Mesenchymal stem cell (in vitro differentiated cells and primary cell): ENCODE results near the gene NUDT8.

Source experiments
- DNase-seq: peaks from one replicate; pipeline ENCODE4 v3.0.0-alpha.2; 2013
- H2AFZ ChIP-seq: one replicate; pipeline ENCODE4 v1.6.1; 2013; ENCODE audit warnings: low read depth, mild to moderate bottlenecking, control low read depth, inconsistent platforms, low read length, moderate library complexity
- H2AK5ac ChIP-seq: 2 replicates; pipeline ENCODE4 v1.6.1; 2013; ENCODE audit warnings: low read length, moderate library complexity, mild to moderate bottlenecking, inconsistent platforms; ENCODE audit not compliant: severe bottlenecking
- H2BK120ac ChIP-seq: one replicate; pipeline ENCODE4 v1.6.1; 2013; ENCODE audit warnings: low read depth, mild to moderate bottlenecking, inconsistent platforms, low read length, moderate library complexity
- H2BK12ac ChIP-seq, 2 experiments: one replicate each; pipeline ENCODE4 v1.6.1; 2013; ENCODE audit warnings: inconsistent platforms in 2 of 2, low read length in 2 of 2, mild to moderate bottlenecking in 2 of 2, moderate library complexity in 2 of 2, control low read depth in 1 of 2
- H2BK15ac ChIP-seq: one replicate; pipeline ENCODE4 v1.6.1; 2013; ENCODE audit warnings: mild to moderate bottlenecking, low read depth, inconsistent platforms; ENCODE audit not compliant: poor library complexity, severe bottlenecking
- H2BK5ac ChIP-seq: 2 replicates; pipeline ENCODE4 v1.6.1; 2013; ENCODE audit warnings: low read depth, mild to moderate bottlenecking, low read length, control low read depth, inconsistent platforms; ENCODE audit not compliant: poor library complexity, severe bottlenecking
- H3K14ac ChIP-seq, 2 experiments: one replicate each; pipeline ENCODE4 v1.6.1; 2013; ENCODE audit warnings: inconsistent platforms in 2 of 2, low read length in 2 of 2, control low read depth in 1 of 2, mild to moderate bottlenecking in 1 of 2, moderate library complexity in 1 of 2
- H3K18ac ChIP-seq, 2 experiments: one replicate each; pipeline ENCODE4 v1.6.1; 2013; ENCODE audit warnings: inconsistent platforms in 2 of 2, low read length in 2 of 2, control low read depth in 1 of 2, low read depth in 1 of 2, mild to moderate bottlenecking in 1 of 2
- H3K23ac ChIP-seq, 2 experiments: one replicate each; pipeline ENCODE4 v1.6.1; 2013; ENCODE audit warnings: inconsistent platforms in 2 of 2, low read length in 2 of 2, mild to moderate bottlenecking in 2 of 2, moderate library complexity in 2 of 2, control low read depth in 1 of 2
- H3K27ac ChIP-seq: 2 replicates; pipeline ENCODE4 v1.5.1; 2013; ENCODE audit warnings: mild to moderate bottlenecking, moderate library complexity, low read length, control low read depth, inconsistent platforms; ENCODE audit not compliant: poor library complexity, severe bottlenecking
- H3K27me3 ChIP-seq, 2 experiments: 2 replicates each; pipeline versions ENCODE4 v1.6.1 to v1.7.0; 2013; ENCODE audit warnings: low read length in 2 of 2, mild to moderate bottlenecking in 2 of 2, moderate library complexity in 2 of 2, control low read depth in 1 of 2, inconsistent platforms in 1 of 2; ENCODE audit not compliant: control insufficient read depth in 1 of 2, insufficient read depth in 1 of 2
- H3K36me3 ChIP-seq, 2 experiments: 2 replicates each; pipeline versions ENCODE4 v1.6.1 to v1.7.0; 2013; ENCODE audit warnings: low read length in 2 of 2, control low read depth in 1 of 2, inconsistent platforms in 1 of 2, low read depth in 1 of 2, mild to moderate bottlenecking in 1 of 2; ENCODE audit not compliant: insufficient read depth in 2 of 2, control insufficient read depth in 1 of 2
- H3K4ac ChIP-seq, 2 experiments: one replicate each; pipeline ENCODE4 v1.6.1; 2013; ENCODE audit warnings: inconsistent platforms in 2 of 2, low read length in 2 of 2, mild to moderate bottlenecking in 2 of 2, moderate library complexity in 2 of 2, control low read depth in 1 of 2, low read depth in 1 of 2
- H3K4me1 ChIP-seq: 2 replicates; pipeline ENCODE4 v1.6.1; 2013; ENCODE audit warnings: low read depth, low read length, control low read depth; ENCODE audit not compliant: control insufficient read depth, insufficient read depth
- H3K4me2 ChIP-seq: 2 replicates; pipeline ENCODE4 v1.6.1; 2013; ENCODE audit warnings: low read length, mild to moderate bottlenecking, inconsistent platforms; ENCODE audit not compliant: poor library complexity, severe bottlenecking
- H3K4me3 ChIP-seq, 2 experiments: 2 replicates each; pipeline versions ENCODE4 v1.5.1 to v1.7.0; 2013; ENCODE audit warnings: low read length in 2 of 2, mild to moderate bottlenecking in 2 of 2, control low read depth in 1 of 2, low read depth in 1 of 2; ENCODE audit not compliant: insufficient read depth in 1 of 2
- H3K79me1 ChIP-seq: replicated peaks from 2 replicates; pipeline ENCODE4 v1.6.1; 2013; ENCODE audit warnings: mild to moderate bottlenecking, control low read depth, low read length, inconsistent platforms; ENCODE audit not compliant: poor library complexity, severe bottlenecking
- H3K9ac ChIP-seq: 2 replicates; pipeline ENCODE4 v1.7.0; 2013; ENCODE audit warnings: mild to moderate bottlenecking, low read length, moderate library complexity
- H3K9me3 ChIP-seq: 2 replicates; pipeline ENCODE4 v1.7.0; 2013; ENCODE audit warnings: mild to moderate bottlenecking, low read length; ENCODE audit not compliant: control insufficient read depth
- H4K8ac ChIP-seq: one replicate; pipeline ENCODE4 v1.6.1; 2013; ENCODE audit warnings: inconsistent platforms, mild to moderate bottlenecking, low read length, moderate library complexity
- H4K91ac ChIP-seq: one replicate; pipeline ENCODE4 v1.6.1; 2013; ENCODE audit warnings: mild to moderate bottlenecking, low read length, inconsistent platforms
- WGBS: methylation state at CpG from one replicate; pipeline ENCODE4 v1.1.7; 2013; ENCODE audit warnings: mixed read lengths; 5-methylcytosine and 5-hydroxymethylcytosine counted together

Gene NUDT8

GRCh38 chr11:67632982-67633755 is 3.4 kb upstream of the NUDT8 start:
- no peak overlapping the region for H3K23ac ChIP-seq
- H3K27ac ChIP-seq: no peak overlapping the region
- H2BK15ac ChIP-seq: no peak overlapping the region
- peaks cover 0 to 3% of the 10 kb centered on the region in 2 experiments for H3K36me3 ChIP-seq
- H3K18ac ChIP-seq: no peak overlapping the region
- no peaks in the 10 kb centered on the region for H3K79me1 ChIP-seq
- WGBS: 86% methylated on average over 30 of the region's 30 CpGs
- H4K8ac ChIP-seq: no peak overlapping the region
- no peak for DNase-seq
- no peaks in the 10 kb centered on the region for H3K9me3 ChIP-seq
- H3K27me3 ChIP-seq: peaks cover 5 to 23% of the 10 kb centered on the region in 2 experiments
- H2AFZ ChIP-seq: no peak overlapping the region
- no peak overlapping the region for H2BK120ac ChIP-seq
- peaks cover 21% of the 10 kb centered on the region for H3K4me1 ChIP-seq
- no peak overlapping the region for H2BK5ac ChIP-seq
- H2AK5ac ChIP-seq: no peak overlapping the region
- no peak overlapping the region for H3K4ac ChIP-seq
- no peak overlapping the region for H3K4me3 ChIP-seq
- no peak overlapping the region for H4K91ac ChIP-seq
- no peak overlapping the region for H3K9ac ChIP-seq
- H2BK12ac ChIP-seq: no peak overlapping the region
- no peak overlapping the region for H3K14ac ChIP-seq
- no peak overlapping the region for H3K4me2 ChIP-seq

- no peak overlapping the region for H2BK15ac ChIP-seq
- no peak overlapping the region for H2BK120ac ChIP-seq
- peaks cover 5 to 23% of the 10 kb centered on the region in 2 experiments for H3K27me3 ChIP-seq
- peaks cover 0 to 11% of the 10 kb centered on the region in 2 experiments for H3K36me3 ChIP-seq
- WGBS: 87% methylated on average over 12 of the region's 12 CpGs
- H3K79me1 ChIP-seq: no peaks in the 10 kb centered on the region
- no peak overlapping the region for H3K4me3 ChIP-seq
- no peak for DNase-seq
- no peak overlapping the region for H2AFZ ChIP-seq
- no peak overlapping the region for H3K18ac ChIP-seq
- no peak overlapping the region for H3K4ac ChIP-seq
- H3K4me1 ChIP-seq: peaks cover 21% of the 10 kb centered on the region
- H2AK5ac ChIP-seq: no peak overlapping the region
- H2BK12ac ChIP-seq: no peak overlapping the region
- H3K9ac ChIP-seq: no peak overlapping the region
- H3K4me2 ChIP-seq: no peak overlapping the region
- H3K27ac ChIP-seq: no peak overlapping the region
- H4K91ac ChIP-seq: no peak overlapping the region
- no peak overlapping the region for H4K8ac ChIP-seq
- no peak overlapping the region for H2BK5ac ChIP-seq
- no peak overlapping the region for H3K23ac ChIP-seq
- H3K9me3 ChIP-seq: no peaks in the 10 kb centered on the region
- H3K14ac ChIP-seq: no peak overlapping the region
Measured at GRCh38 chr11:67632175-67632981, 2.6 kb upstream of the NUDT8 start.

DNA sequence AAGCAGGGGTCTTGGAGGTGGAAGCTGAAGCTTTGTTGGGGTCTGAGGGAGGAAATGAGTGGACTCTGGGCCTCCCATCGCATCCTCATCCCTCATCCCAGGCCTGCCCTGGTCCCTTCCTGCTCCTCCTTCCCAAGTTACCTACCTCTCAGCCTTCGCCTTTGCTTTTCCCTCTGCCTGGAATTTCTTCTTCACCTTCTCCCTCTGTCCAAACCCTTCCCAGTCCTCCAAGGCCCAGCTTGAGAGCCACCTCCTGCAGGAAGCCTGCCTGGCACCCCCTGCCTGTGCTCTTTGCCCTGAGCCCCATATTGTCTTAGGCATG is 2.1 kb upstream of the NUDT8 start:
- no peak overlapping the region for H3K14ac ChIP-seq
- peaks cover 5 to 23% of the 10 kb centered on the region in 2 experiments for H3K27me3 ChIP-seq
- no peak overlapping the region for H2BK5ac ChIP-seq
- H3K4me1 ChIP-seq: peaks cover 21% of the 10 kb centered on the region
- no peaks in the 10 kb centered on the region for H3K9me3 ChIP-seq
- peak overlapping the region; percentile 27 for H4K8ac ChIP-seq
- WGBS: 87% methylated on average over 2 of the region's 2 CpGs
- no peaks in the 10 kb centered on the region for H3K79me1 ChIP-seq
- H2BK120ac ChIP-seq: no peak overlapping the region
- H3K23ac ChIP-seq: no peak overlapping the region
- H2BK12ac ChIP-seq: no peak overlapping the region
- H3K4ac ChIP-seq: no peak overlapping the region
- no peak overlapping the region for H3K4me3 ChIP-seq
- no peak overlapping the region for H4K91ac ChIP-seq
- no peak overlapping the region for H3K18ac ChIP-seq
- H3K36me3 ChIP-seq: peaks cover 0 to 16% of the 10 kb centered on the region in 2 experiments
- no peak overlapping the region for H2AK5ac ChIP-seq
- H3K4me2 ChIP-seq: no peak overlapping the region
- no peak overlapping the region for H3K9ac ChIP-seq
- no peak overlapping the region for H2BK15ac ChIP-seq
- DNase-seq: no peak
- no peak overlapping the region for H2AFZ ChIP-seq
- H3K27ac ChIP-seq: no peak overlapping the region

DNA sequence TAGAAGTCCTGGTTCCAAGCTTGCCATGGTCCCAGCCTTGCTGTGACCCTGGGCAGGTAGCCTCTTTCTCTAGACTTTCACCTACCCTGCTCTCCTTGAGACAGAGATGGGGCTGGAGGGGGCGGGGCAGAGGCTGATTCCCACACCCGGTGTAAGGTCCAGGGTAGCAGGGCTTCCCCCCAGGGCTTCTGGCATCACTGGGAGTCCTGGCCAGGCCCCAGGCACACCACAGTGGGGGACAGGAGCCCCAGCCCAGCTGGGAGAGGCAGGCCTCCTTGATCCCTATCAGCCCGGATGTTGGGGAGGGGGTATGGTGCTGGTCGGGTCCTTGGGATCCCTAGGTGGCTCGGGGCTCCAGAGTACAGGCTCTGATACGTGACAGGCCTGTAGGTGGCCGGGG is 1.7 kb upstream of the NUDT8 start:
- peak overlapping the region; percentile 60 for H4K8ac ChIP-seq
- H2BK120ac ChIP-seq: no peak overlapping the region
- peaks cover 0 to 17% of the 10 kb centered on the region in 2 experiments for H3K36me3 ChIP-seq
- H2BK12ac ChIP-seq: peak overlapping the region in 1 of 2 experiments; percentile 12
- peaks cover 5 to 20% of the 10 kb centered on the region in 2 experiments for H3K27me3 ChIP-seq
- no peak overlapping the region for H2BK5ac ChIP-seq
- H3K4me1 ChIP-seq: peaks cover 21% of the 10 kb centered on the region
- no peak overlapping the region for H3K4me2 ChIP-seq
- DNase-seq: no peak
- no peak overlapping the region for H2BK15ac ChIP-seq
- H3K4me3 ChIP-seq: peak overlapping the region in 1 of 2 experiments; percentile 82
- no peaks in the 10 kb centered on the region for H3K79me1 ChIP-seq
- peak overlapping the region; percentile 82 for H3K9ac ChIP-seq
- 88% methylated on average over 6 of the region's 7 CpGs for WGBS
- peak overlapping the region; percentile 32 for H4K91ac ChIP-seq
- no peak overlapping the region for H3K23ac ChIP-seq
- no peak overlapping the region for H3K27ac ChIP-seq
- H3K14ac ChIP-seq: no peak overlapping the region
- peak overlapping the region; percentile 60 for H2AK5ac ChIP-seq
- H3K9me3 ChIP-seq: no peaks in the 10 kb centered on the region
- H3K18ac ChIP-seq: peak overlapping the region in 1 of 2 experiments; percentile 79
- H2AFZ ChIP-seq: no peak overlapping the region
- H3K4ac ChIP-seq: no peak overlapping the region
